Neural progenitor cell (in vitro differentiated cells): ENCODE data around the gene SMG6. TPM values are rescaled to one million over a fixed set of nuclear protein-coding genes. Genes with fewer than 3 reads are reported as not detected.
A peak's percentile ranks its signal among the peaks of the same experiment; 100 is the strongest.

ENCODE experiments used
- DNase-seq: peaks from one replicate; pipeline ENCODE4 v3.0.0-alpha.2; 2016; ENCODE audit warnings: low spot score
- H2AFZ ChIP-seq: fragments of 200-600 bp; sonication (generic); replicated peaks from 2 replicates; pipeline ENCODE4 v1.6.1; 2016; ENCODE audit warnings: antibody characterized with exemption
- H3F3A ChIP-seq: fragments of 200-600 bp; sonication (generic); 2 replicates; pipeline ENCODE4 v1.6.1; 2016; ENCODE audit warnings: antibody characterized with exemption, low read depth
- H3K27ac ChIP-seq: fragments of 200-600 bp; sonication (generic); 2 replicates; pipeline ENCODE4 v1.5.1; 2016; ENCODE audit warnings: mild to moderate bottlenecking
- H3K27me3 ChIP-seq: fragments of 200-600 bp; sonication (generic); 2 replicates; pipeline ENCODE4 v1.6.1; 2016; ENCODE audit warnings: mild to moderate bottlenecking, moderate library complexity
- H3K36me3 ChIP-seq: fragments of 200-600 bp; sonication (generic); 2 replicates; pipeline ENCODE4 v1.5.1; 2016
- H3K4me1 ChIP-seq: fragments of 200-600 bp; sonication (generic); 2 replicates; pipeline ENCODE4 v1.6.1; 2016; ENCODE audit warnings: mixed run types
- H3K4me2 ChIP-seq: fragments of 200-600 bp; sonication (generic); 2 replicates; pipeline ENCODE4 v1.6.1; 2016
- H3K4me3 ChIP-seq: fragments of 200-600 bp; sonication (generic); 2 replicates; pipeline ENCODE4 v1.5.1; 2016
- H3K79me2 ChIP-seq: fragments of 200-600 bp; sonication (generic); 2 replicates; pipeline ENCODE4 v1.6.1; 2016; ENCODE audit warnings: low read depth
- H3K9ac ChIP-seq: fragments of 200-600 bp; sonication (generic); 2 replicates; pipeline ENCODE4 v1.6.1; 2016
- H3K9me3 ChIP-seq: fragments of 200-600 bp; sonication (generic); 2 replicates; pipeline ENCODE4 v1.5.1; 2016; ENCODE audit warnings: low read depth
- H4K20me1 ChIP-seq: fragments of 200-600 bp; sonication (generic); 2 replicates; pipeline ENCODE4 v1.6.1; 2016; ENCODE audit warnings: low read depth
- H3K27ac Mint-ChIP-seq: 3 replicates; pipeline ENCODE4 v1.8.0; 2021; ENCODE audit warnings: mixed read lengths
- H3K27me3 Mint-ChIP-seq: 2 replicates; pipeline ENCODE4 v1.8.0; 2022; ENCODE audit warnings: low read depth, mild to moderate bottlenecking, inconsistent platforms, moderate library complexity, mixed read lengths; ENCODE audit not compliant: insufficient read depth
- H3K36me3 Mint-ChIP-seq: 3 replicates; pipeline ENCODE4 v1.8.0; 2021; ENCODE audit warnings: mixed read lengths
- H3K4me1 Mint-ChIP-seq: 3 replicates; pipeline ENCODE4 v1.8.0; 2021; ENCODE audit warnings: mixed read lengths
- H3K4me3 Mint-ChIP-seq: 3 replicates; pipeline ENCODE4 v1.8.0; 2021; ENCODE audit warnings: mild to moderate bottlenecking, moderate library complexity, mixed read lengths
- H3K9me3 Mint-ChIP-seq: 3 replicates; pipeline ENCODE4 v1.8.0; 2020; ENCODE audit warnings: mixed read lengths
- EZH2 ChIP-seq: fragments of 200-600 bp; sonication (generic); IDR thresholded peaks from 2 replicates; pipeline ENCODE4 v1.6.1; 2017; ENCODE audit warnings: antibody characterized with exemption, mild to moderate bottlenecking, moderate library complexity
- EZH2phosphoT487 ChIP-seq: fragments of 200-600 bp; sonication (generic); IDR thresholded peaks from 2 replicates; pipeline ENCODE4 v1.6.1; 2017; ENCODE audit warnings: antibody characterized with exemption
- total RNA-seq: library from RNA; depleted of rRNA; stranded (reverse); fragments of >200 nt; gene quantifications from 2 replicates; pipeline ENCODE4 v1.2.3, GENCODE V29; 2015; ENCODE audit warnings: low replicate concordance
- TF ChIP-seq, protein P1 (sequence below): fragments of 200-600 bp; sonication (generic); IDR thresholded peaks from 2 replicates; pipeline ENCODE4 v1.5.1; 2017; ENCODE audit warnings: antibody characterized with exemption, mild to moderate bottlenecking

The SMG6 gene
- total RNA-seq, 1 donor from 2014 or later: 19.0 TPM

GRCh38 chr17:2178798-2179501 is 124.6 kb downstream of the SMG6 start:
- Histone ChIP-seq H3K36me3 (no peaks in the 10 kb centered on the region), H3K9ac (no peak overlapping the region)
- peaks cover 33% of the 10 kb centered on the region for H3K4me1 Mint-ChIP-seq

GRCh38 chr17:2177235-2177811 is 126.3 kb downstream of the SMG6 start:
- Mint-ChIP-seq H3K9me3 (no peaks in the 10 kb centered on the region), H3K36me3 (peaks cover 14% of the 10 kb centered on the region), H3K4me3 (no peak overlapping the region), H3K27ac (peak overlapping the region; percentile 24), H3K27me3 (no peaks in the 10 kb centered on the region), H3K4me1 (peaks cover 41% of the 10 kb centered on the region)
- H3K4me3 ChIP-seq: no peak overlapping the region
- no peak overlapping the region for H2AFZ ChIP-seq
- H3K27me3 ChIP-seq: no peaks in the 10 kb centered on the region
- H3K36me3 ChIP-seq: no peaks in the 10 kb centered on the region
- TF ChIP-seq, protein P1, sequence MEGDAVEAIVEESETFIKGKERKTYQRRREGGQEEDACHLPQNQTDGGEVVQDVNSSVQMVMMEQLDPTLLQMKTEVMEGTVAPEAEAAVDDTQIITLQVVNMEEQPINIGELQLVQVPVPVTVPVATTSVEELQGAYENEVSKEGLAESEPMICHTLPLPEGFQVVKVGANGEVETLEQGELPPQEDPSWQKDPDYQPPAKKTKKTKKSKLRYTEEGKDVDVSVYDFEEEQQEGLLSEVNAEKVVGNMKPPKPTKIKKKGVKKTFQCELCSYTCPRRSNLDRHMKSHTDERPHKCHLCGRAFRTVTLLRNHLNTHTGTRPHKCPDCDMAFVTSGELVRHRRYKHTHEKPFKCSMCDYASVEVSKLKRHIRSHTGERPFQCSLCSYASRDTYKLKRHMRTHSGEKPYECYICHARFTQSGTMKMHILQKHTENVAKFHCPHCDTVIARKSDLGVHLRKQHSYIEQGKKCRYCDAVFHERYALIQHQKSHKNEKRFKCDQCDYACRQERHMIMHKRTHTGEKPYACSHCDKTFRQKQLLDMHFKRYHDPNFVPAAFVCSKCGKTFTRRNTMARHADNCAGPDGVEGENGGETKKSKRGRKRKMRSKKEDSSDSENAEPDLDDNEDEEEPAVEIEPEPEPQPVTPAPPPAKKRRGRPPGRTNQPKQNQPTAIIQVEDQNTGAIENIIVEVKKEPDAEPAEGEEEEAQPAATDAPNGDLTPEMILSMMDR: no peak
- TF ChIP-seq EZH2: no peak
- no peak for TF ChIP-seq EZH2phosphoT487
- H3K9ac ChIP-seq: no peak overlapping the region
- no peaks in the 10 kb centered on the region for H3K79me2 ChIP-seq
- H3F3A ChIP-seq: no peaks in the 10 kb centered on the region
- H4K20me1 ChIP-seq: no peaks in the 10 kb centered on the region
- H3K9me3 ChIP-seq: no peaks in the 10 kb centered on the region
- H3K27ac ChIP-seq: no peak overlapping the region
- no peak overlapping the region for H3K4me2 ChIP-seq
- H3K4me1 ChIP-seq: peaks cover 16% of the 10 kb centered on the region
- DNase-seq: no peak

More at GRCh38 chr17:2178798-2179501, 124.6 kb downstream of the SMG6 start:
- H3F3A ChIP-seq: no peaks in the 10 kb centered on the region
- peaks cover 15% of the 10 kb centered on the region for H3K36me3 Mint-ChIP-seq
- H3K9me3 Mint-ChIP-seq: no peaks in the 10 kb centered on the region
- DNase-seq: no peak
- peaks cover 19% of the 10 kb centered on the region for H3K4me1 ChIP-seq
- no peaks in the 10 kb centered on the region for H3K27me3 ChIP-seq
- no peaks in the 10 kb centered on the region for H4K20me1 ChIP-seq
- H3K9me3 ChIP-seq: no peaks in the 10 kb centered on the region
- no peak overlapping the region for H3K4me2 ChIP-seq
- no peak overlapping the region for H3K27ac Mint-ChIP-seq
- H3K27me3 Mint-ChIP-seq: no peaks in the 10 kb centered on the region
- no peak overlapping the region for H3K4me3 Mint-ChIP-seq
- no peak overlapping the region for H3K27ac ChIP-seq
- H2AFZ ChIP-seq: no peak overlapping the region
- no peak for TF ChIP-seq EZH2phosphoT487
- TF ChIP-seq, protein P1: no peak
- no peak for TF ChIP-seq EZH2
- H3K79me2 ChIP-seq: no peaks in the 10 kb centered on the region
- no peak overlapping the region for H3K4me3 ChIP-seq

GRCh38 chr17:2176499-2177169 is 127.0 kb downstream of the SMG6 start:
- Histone ChIP-seq H3F3A (no peaks in the 10 kb centered on the region), H3K27me3 (no peaks in the 10 kb centered on the region), H3K9me3 (no peaks in the 10 kb centered on the region), H3K36me3 (no peaks in the 10 kb centered on the region), H3K79me2 (no peaks in the 10 kb centered on the region), H3K4me2 (no peak overlapping the region), H3K9ac (no peak overlapping the region), H3K4me3 (no peak overlapping the region), H2AFZ (no peak overlapping the region), H3K27ac (no peak overlapping the region), H3K4me1 (peaks cover 9% of the 10 kb centered on the region), H4K20me1 (no peaks in the 10 kb centered on the region)
- TF ChIP-seq EZH2phosphoT487 (no peak), EZH2 (no peak)
- TF ChIP-seq, protein P1: no peak
- Mint-ChIP-seq H3K36me3 (peaks cover 14% of the 10 kb centered on the region), H3K4me1 (peaks cover 41% of the 10 kb centered on the region), H3K9me3 (no peaks in the 10 kb centered on the region), H3K27ac (peak overlapping the region; percentile 24), H3K27me3 (no peaks in the 10 kb centered on the region), H3K4me3 (no peak overlapping the region)
- DNase-seq: no peak
